NCI-H446 (cell line): ENCODE results near the gene FNDC4.

Experiments
- DNase-seq, 2 experiments: peaks; one replicate each; lab custom pipeline; 2025; lab: John Stamatoyannopoulos, UW

Gene FNDC4

GRCh38 chr2:27494284-27494943, 586 bp downstream of the FNDC4 start:
- DNase-seq = no peak

DNA sequence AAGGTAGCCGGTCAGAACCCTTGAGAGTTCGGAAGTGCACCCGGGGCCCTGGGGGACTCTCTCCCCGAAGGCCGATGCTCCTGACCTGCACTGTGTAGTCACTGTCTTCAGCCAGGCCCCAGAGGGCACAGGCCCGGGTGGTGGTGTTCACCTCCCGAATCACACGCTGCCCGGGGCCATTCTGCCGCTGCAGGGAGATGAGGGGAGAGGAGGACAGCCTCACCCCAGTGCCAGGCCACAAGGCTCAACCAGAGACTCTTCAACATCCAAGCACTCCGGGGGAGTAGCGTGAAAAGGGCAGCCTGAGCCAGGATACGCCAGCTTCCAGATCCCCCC, 1.1 kb downstream of the FNDC4 start:
- DNase-seq = no peak

DNA sequence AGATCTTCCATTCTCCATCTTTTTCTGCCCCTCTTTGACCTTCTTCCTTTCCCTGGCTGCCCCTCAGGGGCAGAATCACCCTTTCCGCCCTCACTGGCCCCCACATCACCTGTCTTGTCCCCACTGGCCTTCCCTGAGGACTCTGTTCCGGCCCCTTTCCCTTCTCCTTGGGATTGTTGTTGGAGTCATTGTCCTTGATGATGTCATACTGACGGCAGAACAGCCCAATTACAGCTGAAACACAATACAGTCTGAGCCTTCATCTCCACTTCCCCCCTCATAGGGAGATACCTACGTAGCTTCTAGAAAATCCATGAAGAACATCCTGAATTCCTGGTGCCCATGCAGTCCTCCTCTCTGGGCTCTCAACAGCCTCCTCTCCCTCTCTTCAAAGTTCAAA, 2.4 kb downstream of the FNDC4 start:
- DNase-seq = no peak

DNA sequence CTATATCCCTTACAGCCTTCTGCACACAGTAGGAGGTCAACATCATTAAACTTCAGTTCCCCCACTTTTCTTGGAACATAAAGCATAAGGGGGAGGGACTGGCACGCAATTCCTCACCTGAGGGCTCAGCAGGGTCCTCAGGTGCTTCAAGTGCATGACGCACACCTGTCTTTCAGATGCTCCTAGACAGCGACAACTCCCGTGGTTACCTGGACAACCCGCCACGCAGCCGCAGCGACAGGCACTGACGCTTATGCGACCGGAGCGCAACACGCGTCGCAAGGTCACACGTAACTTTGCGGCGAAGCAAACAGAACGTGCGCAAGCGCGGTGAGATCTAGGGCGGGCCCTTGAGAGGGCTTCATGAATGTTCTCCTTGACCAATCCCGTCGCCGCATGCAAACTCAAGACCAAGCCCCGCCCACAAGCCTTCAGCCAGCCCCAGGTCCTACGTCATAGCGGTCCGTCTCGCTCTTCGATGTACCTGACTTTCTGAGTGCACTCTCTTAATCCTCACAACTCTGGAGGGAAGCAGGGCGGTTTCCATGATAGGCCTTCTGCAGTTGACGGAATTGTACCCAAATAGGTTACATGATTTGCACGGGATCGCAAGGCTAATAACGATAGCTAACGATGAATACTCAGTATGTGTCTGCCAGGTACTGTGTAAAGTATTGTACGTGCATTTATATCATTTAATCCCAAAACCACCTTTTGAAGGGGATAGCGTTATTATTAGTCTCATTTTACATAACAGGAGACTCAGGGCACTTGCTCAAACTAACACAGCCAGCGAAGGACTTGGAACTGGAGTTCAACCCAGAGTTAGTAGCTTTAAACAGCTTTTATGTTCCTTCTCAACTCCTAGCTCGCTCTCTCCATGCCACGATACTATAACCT, 5.3 kb downstream of the FNDC4 start, which contains the start of gene IFT172:
TSS of gene IFT172 (minus strand) at position 246 of the 900 bp plus-strand sequence. CDS start at position 156, 90 bp downstream.
- peak; percentile 98 to 99 for DNase-seq

- peak in 1 of 2 experiments; percentile 41 for DNase-seq
Observed at GRCh38 chr2:27489118-27489497, 5.9 kb downstream of the FNDC4 start.

DNA sequence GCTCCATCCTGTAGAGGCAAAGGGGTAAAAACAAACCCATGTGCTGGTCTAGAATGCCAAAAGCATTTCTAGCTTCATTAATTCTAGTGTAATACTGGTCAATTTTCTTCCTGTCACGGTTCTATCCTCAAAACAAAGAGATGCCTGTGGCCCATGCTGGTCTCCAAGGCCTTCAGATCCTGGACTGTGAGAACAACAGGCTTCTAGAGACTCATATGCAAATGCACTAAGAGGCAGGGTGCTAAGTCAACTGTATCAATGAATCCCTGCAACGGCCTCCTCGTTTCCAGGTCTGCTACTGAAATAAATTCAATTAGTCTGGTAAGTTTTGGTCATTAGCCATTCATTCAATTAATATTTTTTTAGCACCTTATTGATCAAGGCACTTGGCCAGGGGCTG, 9.5 kb downstream of the FNDC4 start:
- no peak for DNase-seq

- DNase-seq = no peak
Observed at GRCh38 chr2:27471961-27472360, 23.0 kb downstream of the FNDC4 start.

- DNase-seq = no peak
Observed at GRCh38 chr2:27464443-27464842, 30.6 kb downstream of the FNDC4 start.

DNA sequence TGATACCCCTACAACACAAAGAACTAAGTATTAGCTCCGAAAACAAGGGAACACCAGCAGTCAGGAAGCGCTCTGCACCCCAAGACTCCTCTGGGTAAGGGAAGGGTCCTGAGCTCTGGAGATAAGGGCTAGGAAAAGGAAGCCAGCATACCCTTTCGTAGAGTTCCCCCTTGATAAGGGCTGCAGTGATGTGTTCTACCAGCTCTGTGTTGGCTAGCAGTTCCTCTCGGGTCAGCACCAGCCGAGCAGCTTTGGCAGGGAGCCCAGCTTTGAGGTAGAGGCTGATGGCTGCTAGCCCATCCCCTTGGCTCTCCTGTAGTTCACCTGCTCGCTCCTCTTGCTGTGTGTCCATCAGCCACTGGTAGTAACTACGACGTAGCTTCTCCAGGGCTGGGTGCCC, 33.9 kb downstream of the FNDC4 start:
- no peak for DNase-seq

- DNase-seq = no peak
Observed at GRCh38 chr2:27453968-27454367, 41.0 kb downstream of the FNDC4 start.

GRCh38 chr2:27451095-27451494, 43.9 kb downstream of the FNDC4 start:
- no peak for DNase-seq

GRCh38 chr2:27448381-27448780, 46.6 kb downstream of the FNDC4 start:
- no peak for DNase-seq

DNA sequence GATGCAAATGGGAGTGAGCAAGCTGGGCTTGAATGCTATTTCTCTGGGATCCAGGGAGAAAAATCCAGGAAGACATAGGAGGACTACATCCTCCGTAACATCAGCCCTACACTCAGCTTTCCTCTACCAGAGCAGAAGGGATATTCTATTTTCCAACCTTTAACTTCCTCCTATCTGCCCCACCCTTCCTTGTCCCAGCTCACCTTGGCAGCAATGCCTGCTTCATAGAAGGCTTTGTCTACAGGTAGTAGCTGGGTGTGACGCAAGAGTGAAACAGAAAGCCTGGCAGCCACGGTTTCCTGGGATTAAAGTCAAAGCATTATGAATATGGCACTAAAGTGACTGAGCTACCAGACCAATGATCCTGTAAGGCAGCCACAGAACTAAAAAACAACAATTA, 48.9 kb downstream of the FNDC4 start:
- no peak for DNase-seq

DNA sequence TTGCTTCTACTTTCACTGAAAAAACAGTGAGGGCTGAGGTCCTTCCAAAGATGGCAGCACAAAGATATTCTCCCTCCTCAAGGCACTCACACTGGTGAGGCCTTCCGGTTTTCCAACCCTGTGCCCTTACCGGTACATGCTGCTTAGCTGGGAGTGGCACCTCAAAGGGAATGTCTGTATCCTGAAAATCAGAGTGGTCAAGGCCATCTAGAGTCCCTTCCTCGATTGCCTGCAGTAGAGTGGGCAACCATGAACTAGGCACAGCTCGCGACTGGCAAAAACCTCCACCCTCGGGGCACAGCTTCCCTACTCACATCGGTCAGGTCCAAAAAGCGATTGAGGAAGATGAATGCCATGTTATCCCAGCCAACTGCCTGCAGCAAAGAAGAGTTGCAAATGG, 49.4 kb downstream of the FNDC4 start:
- no peak for DNase-seq

GRCh38 chr2:27445155-27445554, 49.8 kb downstream of the FNDC4 start:
- no peak for DNase-seq

DNA sequence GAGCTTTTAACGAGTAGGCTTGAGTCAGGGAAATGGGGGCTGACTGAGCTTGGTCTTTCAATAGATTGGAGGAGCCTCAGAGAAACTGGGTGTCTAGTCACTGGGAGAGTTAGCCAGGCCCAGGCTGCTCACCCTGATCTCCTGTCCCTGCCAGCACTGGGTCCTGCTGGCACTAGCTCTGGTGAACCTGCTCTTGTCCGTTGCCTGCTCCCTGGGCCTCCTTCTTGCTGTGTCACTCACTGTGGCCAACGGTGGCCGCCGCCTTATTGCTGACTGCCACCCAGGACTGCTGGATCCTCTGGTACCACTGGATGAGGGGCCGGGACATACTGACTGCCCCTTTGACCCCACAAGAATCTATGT, 52.1 kb downstream of the FNDC4 start:
- DNase-seq = no peak

DNA sequence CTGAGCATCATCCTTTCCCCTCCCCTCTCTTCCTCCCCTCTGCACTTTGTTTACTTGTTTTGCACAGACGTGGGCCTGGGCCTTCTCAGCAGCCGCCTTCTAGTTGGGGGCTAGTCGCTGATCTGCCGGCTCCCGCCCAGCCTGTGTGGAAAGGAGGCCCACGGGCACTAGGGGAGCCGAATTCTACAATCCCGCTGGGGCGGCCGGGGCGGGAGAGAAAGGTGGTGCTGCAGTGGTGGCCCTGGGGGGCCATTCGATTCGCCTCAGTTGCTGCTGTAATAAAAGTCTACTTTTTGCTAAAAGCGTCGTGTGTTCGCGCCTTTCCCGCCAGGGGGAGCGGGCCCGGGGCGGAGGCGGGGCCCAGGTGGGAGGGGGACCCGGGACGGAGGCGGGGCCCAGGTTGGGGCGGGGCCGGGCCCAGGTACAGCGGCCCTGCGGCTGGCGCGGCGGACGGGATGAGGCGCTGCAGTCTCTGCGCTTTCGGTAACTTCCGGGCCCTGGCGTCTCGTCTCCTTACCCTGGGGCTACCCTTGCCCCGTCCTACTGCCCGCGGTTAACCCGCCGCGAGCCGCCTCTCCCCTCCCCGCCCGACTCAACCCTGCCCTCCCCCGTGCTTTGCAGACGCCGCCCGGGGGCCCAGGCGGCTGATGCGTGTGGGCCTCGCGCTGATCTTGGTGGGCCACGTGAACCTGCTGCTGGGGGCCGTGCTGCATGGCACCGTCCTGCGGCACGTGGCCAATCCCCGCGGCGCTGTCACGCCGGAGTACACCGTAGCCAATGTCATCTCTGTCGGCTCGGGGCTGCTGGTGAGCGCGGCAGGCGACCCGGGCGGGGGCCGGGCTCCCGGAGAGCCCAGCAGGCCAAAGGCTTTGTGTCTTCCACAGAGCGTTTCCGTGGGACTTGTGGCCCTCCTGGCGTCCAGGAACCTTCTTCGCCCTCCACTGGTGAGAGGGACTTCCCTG, 52.8 kb downstream of the FNDC4 start, which contains the start of gene KRTCAP3:
TSS of gene KRTCAP3 (plus strand) at position 424 of the 962 bp plus-strand sequence. CDS start at position 456, 32 bp downstream.
- DNase-seq = no peak
